Stomach smooth muscle (tissue), 2 donors: ENCODE results near the gene WDFY4.

Source experiments
- H3K27ac ChIP-seq: one replicate; pipeline ENCODE4 v1.7.0; 2013; ENCODE audit warnings: mild to moderate bottlenecking, low read length, inconsistent platforms
- H3K27me3 ChIP-seq, 2 donors: one replicate each; pipeline ENCODE4 v1.7.0; 2013; ENCODE audit warnings: low read length in 2 of 2; ENCODE audit not compliant: insufficient read depth in 2 of 2, control insufficient read depth in 1 of 2
- H3K36me3 ChIP-seq, 2 donors: one replicate each; pipeline ENCODE4 v1.7.0; 2013; ENCODE audit warnings: low read length in 2 of 2; ENCODE audit not compliant: control insufficient read depth in 2 of 2, insufficient read depth in 2 of 2
- H3K4me1 ChIP-seq: one replicate; pipeline ENCODE4 v1.7.0; 2013; ENCODE audit warnings: low read length; ENCODE audit not compliant: control insufficient read depth, insufficient read depth
- H3K4me3 ChIP-seq, 2 donors: one replicate each; pipeline ENCODE4 v1.7.0; 2013; ENCODE audit warnings: low read length in 2 of 2
- H3K9ac ChIP-seq, 2 donors: one replicate each; pipeline ENCODE4 v1.7.0; 2013; ENCODE audit warnings: low read length in 2 of 2, mild to moderate bottlenecking in 1 of 2
- H3K9me3 ChIP-seq, 2 donors: one replicate each; pipeline ENCODE4 v1.7.0; 2013; ENCODE audit warnings: low read length in 2 of 2; ENCODE audit not compliant: control insufficient read depth in 2 of 2
- donor health status: healthy.
- donor health status: Pancreatic carcinoma.

The WDFY4 gene

GRCh38 chr10:48947690-48948469 is 263.2 kb downstream of the WDFY4 start:
- Histone ChIP-seq H3K4me1 (no peaks in the 10 kb centered on the region), H3K27ac (no peak overlapping the region), H3K4me3 (no peak overlapping the region), H3K36me3 (no peaks in the 10 kb centered on the region), H3K27me3 (peaks cover 0 to 3% of the 10 kb centered on the region in 2 donors), H3K9me3 (no peaks in the 10 kb centered on the region), H3K9ac (no peak overlapping the region)

GRCh38 chr10:48948470-48949037 is 263.9 kb downstream of the WDFY4 start:
- no peak overlapping the region for H3K9ac ChIP-seq
- H3K9me3 ChIP-seq: no peaks in the 10 kb centered on the region
- H3K27ac ChIP-seq: no peak overlapping the region
- no peaks in the 10 kb centered on the region for H3K4me1 ChIP-seq
- H3K36me3 ChIP-seq: no peaks in the 10 kb centered on the region
- no peak overlapping the region for H3K4me3 ChIP-seq
- peaks cover 0 to 3% of the 10 kb centered on the region in 2 donors for H3K27me3 ChIP-seq

- Histone ChIP-seq H3K4me1 (no peaks in the 10 kb centered on the region), H3K27me3 (peaks cover 0 to 3% of the 10 kb centered on the region in 2 donors), H3K9me3 (no peaks in the 10 kb centered on the region), H3K27ac (no peak overlapping the region), H3K36me3 (no peaks in the 10 kb centered on the region), H3K4me3 (no peak overlapping the region), H3K9ac (no peak overlapping the region)
Measured at GRCh38 chr10:48951707-48952106, 267.0 kb downstream of the WDFY4 start.

- no peaks in the 10 kb centered on the region for H3K36me3 ChIP-seq
- H3K27ac ChIP-seq: no peak overlapping the region
- no peak overlapping the region for H3K9ac ChIP-seq
- H3K27me3 ChIP-seq: no peaks in the 10 kb centered on the region
- H3K4me1 ChIP-seq: no peaks in the 10 kb centered on the region
- no peaks in the 10 kb centered on the region for H3K9me3 ChIP-seq
- H3K4me3 ChIP-seq: no peak overlapping the region
Measured at GRCh38 chr10:48957361-48958151, 272.9 kb downstream of the WDFY4 start.

GRCh38 chr10:48958598-48959190 is 274.0 kb downstream of the WDFY4 start:
- Histone ChIP-seq H3K27me3 (no peaks in the 10 kb centered on the region), H3K27ac (no peak overlapping the region), H3K9ac (no peak overlapping the region), H3K36me3 (no peaks in the 10 kb centered on the region), H3K4me3 (no peak overlapping the region), H3K9me3 (no peaks in the 10 kb centered on the region), H3K4me1 (no peaks in the 10 kb centered on the region)

- H3K4me3 ChIP-seq: no peak overlapping the region
- H3K9ac ChIP-seq: no peak overlapping the region
- H3K9me3 ChIP-seq: no peaks in the 10 kb centered on the region
- H3K27me3 ChIP-seq: peaks cover 0 to 4% of the 10 kb centered on the region in 2 donors
- H3K36me3 ChIP-seq: no peaks in the 10 kb centered on the region
- H3K27ac ChIP-seq: no peak overlapping the region
- no peaks in the 10 kb centered on the region for H3K4me1 ChIP-seq
Measured at GRCh38 chr10:48964038-48964437, 279.4 kb downstream of the WDFY4 start.

- Histone ChIP-seq H3K4me3 (no peak overlapping the region), H3K36me3 (no peaks in the 10 kb centered on the region), H3K27ac (no peak overlapping the region), H3K9me3 (no peaks in the 10 kb centered on the region), H3K4me1 (no peaks in the 10 kb centered on the region), H3K9ac (no peak overlapping the region), H3K27me3 (peaks cover 0 to 4% of the 10 kb centered on the region in 2 donors)
Measured at GRCh38 chr10:48965460-48965859, 280.8 kb downstream of the WDFY4 start.

GRCh38 chr10:48968036-48968435 is 283.4 kb downstream of the WDFY4 start:
- Histone ChIP-seq H3K27ac (no peak overlapping the region), H3K27me3 (peaks cover 0 to 4% of the 10 kb centered on the region in 2 donors), H3K9ac (no peak overlapping the region), H3K9me3 (no peaks in the 10 kb centered on the region), H3K4me3 (no peak overlapping the region), H3K4me1 (no peaks in the 10 kb centered on the region), H3K36me3 (no peaks in the 10 kb centered on the region)

- H3K9me3 ChIP-seq: no peaks in the 10 kb centered on the region
Measured at GRCh38 chr10:48970046-48970445, 285.4 kb downstream of the WDFY4 start.

GRCh38 chr10:48970654-48971053 is 286.0 kb downstream of the WDFY4 start:
- Histone ChIP-seq H3K27me3 (peaks cover 3 to 4% of the 10 kb centered on the region in 2 donors), H3K9me3 (no peaks in the 10 kb centered on the region), H3K27ac (no peak overlapping the region), H3K4me3 (no peak overlapping the region), H3K9ac (no peak overlapping the region), H3K36me3 (no peaks in the 10 kb centered on the region), H3K4me1 (no peaks in the 10 kb centered on the region)

More at GRCh38 chr10:48970046-48970445, 285.4 kb downstream of the WDFY4 start:
- Histone ChIP-seq H3K4me1 (no peaks in the 10 kb centered on the region), H3K36me3 (no peaks in the 10 kb centered on the region), H3K27me3 (peaks cover 3 to 4% of the 10 kb centered on the region in 2 donors), H3K27ac (no peak overlapping the region), H3K4me3 (no peak overlapping the region), H3K9ac (no peak overlapping the region)
